Measurements from ENCODE around the gene POMT2.

POMT2 gene

GRCh38 chr14:77259025-77259715, 61.5 kb downstream of the POMT2 start:
- TF ChIP-seq ZFP30 (CRISPR knock-in tag; IDR thresholded peaks at IDR 0.05), result no peak
- no peak for TF ChIP-seq ZNF565 (CRISPR knock-in tag; conservative IDR thresholded peaks at IDR 0.05; ENCODE audit: low read depth)
- no peak for TF ChIP-seq ARNTL (CRISPR knock-in tag; IDR thresholded peaks at IDR 0.05; ENCODE audit: borderline replicate concordance, low read depth)
- no peak for TF ChIP-seq TSHZ2 (CRISPR knock-in tag; IDR thresholded peaks at IDR 0.05)
- TF ChIP-seq ZNF8 (CRISPR knock-in tag; IDR thresholded peaks at IDR 0.05), result no peak
- TF ChIP-seq POU6F1 (CRISPR knock-in tag; IDR thresholded peaks at IDR 0.05; ENCODE audit: borderline replicate concordance, low read depth), result no peak
- no peak for TF ChIP-seq BACH2 (CRISPR knock-in tag; IDR thresholded peaks at IDR 0.05; ENCODE audit: borderline replicate concordance)
- no peak for TF ChIP-seq RARB (CRISPR knock-in tag; IDR thresholded peaks at IDR 0.05)
- no peak for TF ChIP-seq CSRNP3 (CRISPR knock-in tag; IDR thresholded peaks at IDR 0.05)
- TF ChIP-seq PPARA (CRISPR knock-in tag; IDR thresholded peaks at IDR 0.05; ENCODE audit: borderline replicate concordance), result no peak
- no peak for TF ChIP-seq ZC3H10 (CRISPR knock-in tag; IDR thresholded peaks at IDR 0.05)
- TF ChIP-seq ESRRG (CRISPR knock-in tag; IDR thresholded peaks at IDR 0.05), result no peak

GRCh38 chr14:77258566-77258965, 62.1 kb downstream of the POMT2 start:
- no peak for ATAC-seq
- TF ChIP-seq ZFP30 (CRISPR knock-in tag; IDR thresholded peaks at IDR 0.05), result no peak
- no peak for TF ChIP-seq POU6F1 (CRISPR knock-in tag; IDR thresholded peaks at IDR 0.05; ENCODE audit: borderline replicate concordance, low read depth)
- no peak for TF ChIP-seq ZNF565 (CRISPR knock-in tag; conservative IDR thresholded peaks at IDR 0.05; ENCODE audit: low read depth)

More at GRCh38 chr14:77259025-77259715, 61.5 kb downstream of the POMT2 start:
- no peak for ATAC-seq

GRCh38 chr14:77257700-77258099, 63.0 kb downstream of the POMT2 start:
- no peak for ATAC-seq
- no peak for TF ChIP-seq SNAI2 (CRISPR knock-in tag; IDR thresholded peaks at IDR 0.05)
- no peak for TF ChIP-seq ZC3H10 (CRISPR knock-in tag; IDR thresholded peaks at IDR 0.05)
- TF ChIP-seq CSDC2 (CRISPR knock-in tag; IDR thresholded peaks at IDR 0.05), result no peak
- TF ChIP-seq PPARA (CRISPR knock-in tag; IDR thresholded peaks at IDR 0.05; ENCODE audit: borderline replicate concordance), result no peak
- no peak for TF ChIP-seq RARB (CRISPR knock-in tag; IDR thresholded peaks at IDR 0.05)
- TF ChIP-seq GLIS3 (CRISPR knock-in tag; IDR thresholded peaks at IDR 0.05), result no peak
- no peak for TF ChIP-seq ZNF8 (CRISPR knock-in tag; IDR thresholded peaks at IDR 0.05)
- no peak for TF ChIP-seq ZNF70 (CRISPR knock-in tag; IDR thresholded peaks at IDR 0.05)
- TF ChIP-seq ESRRG (CRISPR knock-in tag; IDR thresholded peaks at IDR 0.05), result no peak
- TF ChIP-seq BACH2 (CRISPR knock-in tag; IDR thresholded peaks at IDR 0.05; ENCODE audit: borderline replicate concordance), result no peak
- TF ChIP-seq ISL1 (CRISPR knock-in tag; IDR thresholded peaks at IDR 0.05), result no peak
- TF ChIP-seq OSR1 (CRISPR knock-in tag; IDR thresholded peaks at IDR 0.05), result no peak
- TF ChIP-seq ZNF565 (CRISPR knock-in tag; conservative IDR thresholded peaks at IDR 0.05; ENCODE audit: low read depth), result no peak

- no peak for ATAC-seq
- no peak for TF ChIP-seq ISL1 (CRISPR knock-in tag; IDR thresholded peaks at IDR 0.05)
- TF ChIP-seq SNAI2 (CRISPR knock-in tag; IDR thresholded peaks at IDR 0.05), result no peak
- TF ChIP-seq ZC3H10 (CRISPR knock-in tag; IDR thresholded peaks at IDR 0.05), result no peak
- no peak for TF ChIP-seq ZFP3 (CRISPR knock-in tag; IDR thresholded peaks at IDR 0.05)
- TF ChIP-seq TSHZ2 (CRISPR knock-in tag; IDR thresholded peaks at IDR 0.05), result no peak
- TF ChIP-seq GLIS3 (CRISPR knock-in tag; IDR thresholded peaks at IDR 0.05), result no peak
- TF ChIP-seq ZNF8 (CRISPR knock-in tag; IDR thresholded peaks at IDR 0.05), result no peak
- TF ChIP-seq ESRRG (CRISPR knock-in tag; IDR thresholded peaks at IDR 0.05), result no peak
- TF ChIP-seq ZFP30 (CRISPR knock-in tag; IDR thresholded peaks at IDR 0.05), result no peak
- no peak for TF ChIP-seq CSRNP3 (CRISPR knock-in tag; IDR thresholded peaks at IDR 0.05)
- no peak for TF ChIP-seq ZNF565 (CRISPR knock-in tag; conservative IDR thresholded peaks at IDR 0.05; ENCODE audit: low read depth)
- no peak for TF ChIP-seq TOX (CRISPR knock-in tag; IDR thresholded peaks at IDR 0.05; ENCODE audit: borderline replicate concordance)
- TF ChIP-seq TCF4 (CRISPR knock-in tag; IDR thresholded peaks at IDR 0.05; ENCODE audit: borderline replicate concordance), result no peak
- TF ChIP-seq CSDC2 (CRISPR knock-in tag; IDR thresholded peaks at IDR 0.05), result no peak
- TF ChIP-seq ARNTL (CRISPR knock-in tag; IDR thresholded peaks at IDR 0.05; ENCODE audit: borderline replicate concordance, low read depth), result no peak
Measured at GRCh38 chr14:77256694-77257093, 64.0 kb downstream of the POMT2 start.

Measured in SK-N-SH treated with all-trans-retinoic acid at 6 μM for 48 hours (cell line).